ENCODE results near the gene ADAM29.

ADAM29 gene

GRCh38 chr4:174918058-174918457, at the start of gene ADAM29:
TSS of gene ADAM29 (plus strand) at chr4:174918358. CDS start at chr4:174975526, 57,168 bp downstream.
- Histone ChIP-seq H3K4me3 (ENCODE audit: low read length) (no peak within 1 kb of the TSS), H3K36me3 (replicated peaks; ENCODE audit: insufficient read depth, low read length) (no peaks in the 10 kb centered on the region), H3K27me3 (replicated peaks; ENCODE audit: insufficient read depth, low read length) (no peaks in the 10 kb centered on the region), H3F3A (ENCODE audit: insufficient read depth, low read length) (no peaks in the 10 kb centered on the region), H3K9me3 (replicated peaks; ENCODE audit: insufficient read depth, low read length) (no peaks in the 10 kb centered on the region), H3K9ac (ENCODE audit: low read length) (no peak within 1 kb of the TSS), H4K20me1 (ENCODE audit: insufficient read depth, low read length) (no peaks in the 10 kb centered on the region), H3K4me1 (ENCODE audit: low read length) (no peaks in the 10 kb centered on the region), H3K79me2 (ENCODE audit: low read length) (no peaks in the 10 kb centered on the region), H3K4me2 (ENCODE audit: low read depth, low read length) (no peak within 1 kb of the TSS), H3K9me2 (replicated peaks; ENCODE audit: insufficient read depth, low read length) (no peaks in the 10 kb centered on the region), H3K27ac (ENCODE audit: low read length) (no peak within 1 kb of the TSS), H2AFZ (ENCODE audit: low read length) (no peak within 1 kb of the TSS)
- DNase-seq: no peak
- TF ChIP-seq EZH2phosphoT487 (IDR thresholded peaks at IDR 0.05; ENCODE audit: low read length): no peak
- no peak for TF ChIP-seq EZH2 (optimal IDR thresholded peaks at IDR 0.05; ENCODE audit: low read depth, low read length)
- TF ChIP-seq CTCF (IDR thresholded peaks at IDR 0.05; ENCODE audit: low read length): no peak

DNA sequence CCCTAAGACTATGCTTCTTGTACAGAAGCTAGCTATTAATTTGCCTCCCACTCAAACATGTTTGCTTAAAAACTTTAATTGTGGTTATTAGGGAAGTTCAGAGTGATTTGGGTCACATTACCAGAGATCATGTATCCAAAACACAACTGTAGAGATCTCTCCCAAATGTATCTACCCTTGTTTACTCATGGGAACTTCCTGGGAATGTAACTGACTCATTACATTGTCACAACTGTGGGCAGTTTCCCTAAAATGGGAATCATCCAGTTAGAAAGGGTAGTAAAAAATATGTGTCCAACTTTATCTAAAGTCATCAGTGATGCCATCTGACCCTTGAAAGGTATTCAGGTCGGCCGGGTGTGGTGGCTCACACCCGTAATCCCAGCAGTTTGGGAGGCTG, 48.8 kb upstream of the ADAM29 start:
- no peak for TF ChIP-seq CTCF (IDR thresholded peaks at IDR 0.05; ENCODE audit: low read length)
- TF ChIP-seq EZH2 (optimal IDR thresholded peaks at IDR 0.05; ENCODE audit: low read depth, low read length): no peak
- no peak for TF ChIP-seq EZH2phosphoT487 (IDR thresholded peaks at IDR 0.05; ENCODE audit: low read length)
- H3K36me3 ChIP-seq (replicated peaks; ENCODE audit: insufficient read depth, low read length): no peaks in the 10 kb centered on the region
- H3K27me3 ChIP-seq (replicated peaks; ENCODE audit: insufficient read depth, low read length): no peaks in the 10 kb centered on the region
- no peak overlapping the region for H3K27ac ChIP-seq (ENCODE audit: low read length)
- no peak overlapping the region for H2AFZ ChIP-seq (ENCODE audit: low read length)
- no peaks in the 10 kb centered on the region for H4K20me1 ChIP-seq (ENCODE audit: insufficient read depth, low read length)
- H3F3A ChIP-seq (ENCODE audit: insufficient read depth, low read length): no peaks in the 10 kb centered on the region
- no peak overlapping the region for H3K4me3 ChIP-seq (ENCODE audit: low read length)
- H3K9ac ChIP-seq (ENCODE audit: low read length): no peak overlapping the region
- H3K9me3 ChIP-seq (replicated peaks; ENCODE audit: insufficient read depth, low read length): no peaks in the 10 kb centered on the region
- no peaks in the 10 kb centered on the region for H3K79me2 ChIP-seq (ENCODE audit: low read length)
- no peak overlapping the region for H3K4me2 ChIP-seq (ENCODE audit: low read depth, low read length)
- no peaks in the 10 kb centered on the region for H3K4me1 ChIP-seq (ENCODE audit: low read length)
- H3K9me2 ChIP-seq (replicated peaks; ENCODE audit: insufficient read depth, low read length): no peaks in the 10 kb centered on the region
- DNase-seq: no peak

GRCh38 chr4:174870311-174870710, 47.8 kb upstream of the ADAM29 start:
- H3K9me3 ChIP-seq (replicated peaks; ENCODE audit: insufficient read depth, low read length): no peaks in the 10 kb centered on the region
- no peak for DNase-seq
- no peaks in the 10 kb centered on the region for H3K36me3 ChIP-seq (replicated peaks; ENCODE audit: insufficient read depth, low read length)
- H3K4me2 ChIP-seq (ENCODE audit: low read depth, low read length): no peak overlapping the region
- H4K20me1 ChIP-seq (ENCODE audit: insufficient read depth, low read length): no peaks in the 10 kb centered on the region
- no peak overlapping the region for H2AFZ ChIP-seq (ENCODE audit: low read length)
- H3K4me1 ChIP-seq (ENCODE audit: low read length): no peaks in the 10 kb centered on the region
- no peak overlapping the region for H3K9ac ChIP-seq (ENCODE audit: low read length)
- TF ChIP-seq EZH2 (optimal IDR thresholded peaks at IDR 0.05; ENCODE audit: low read depth, low read length): no peak
- TF ChIP-seq CTCF (IDR thresholded peaks at IDR 0.05; ENCODE audit: low read length): no peak
- no peak for TF ChIP-seq EZH2phosphoT487 (IDR thresholded peaks at IDR 0.05; ENCODE audit: low read length)
- no peaks in the 10 kb centered on the region for H3K79me2 ChIP-seq (ENCODE audit: low read length)
- no peak overlapping the region for H3K27ac ChIP-seq (ENCODE audit: low read length)
- H3F3A ChIP-seq (ENCODE audit: insufficient read depth, low read length): no peaks in the 10 kb centered on the region
- no peak overlapping the region for H3K4me3 ChIP-seq (ENCODE audit: low read length)
- no peaks in the 10 kb centered on the region for H3K27me3 ChIP-seq (replicated peaks; ENCODE audit: insufficient read depth, low read length)
- H3K9me2 ChIP-seq (replicated peaks; ENCODE audit: insufficient read depth, low read length): no peaks in the 10 kb centered on the region

Measured in MM.1S (cell line).